GM10248 (cell line): ENCODE data around the gene IGLL5.

ENCODE experiments used
- CTCF ChIA-PET: fragments of 300-600 bp; sonication (Branson Sonifier 250); formaldehyde crosslinking; extraction: SDS; loops from one replicate; lab custom pipeline; 2021; ENCODE audit warnings: antibody characterized with exemption; lab: Yijun Ruan, JAX
- POLR2A ChIA-PET: fragments of 350-650 bp; sonication (Branson Sonifier 250); formaldehyde crosslinking; extraction: SDS; loops from one replicate; lab custom pipeline; 2020; ENCODE audit warnings: antibody characterized with exemption; lab: Yijun Ruan, JAX
- DNase-seq: peaks from one replicate; pipeline ENCODE4 v3.0.0; 2012; ENCODE audit errors: extremely low spot score
- TF ChIP-seq, protein P1 (sequence below): IDR thresholded peaks from 2 replicates; pipeline ENCODE4 v1.5.1; 2012; ENCODE audit warnings: mild to moderate bottlenecking, low read depth; ENCODE audit errors: extremely low read depth, missing control alignments, control extremely low read depth

IGLL5 gene

DNA sequence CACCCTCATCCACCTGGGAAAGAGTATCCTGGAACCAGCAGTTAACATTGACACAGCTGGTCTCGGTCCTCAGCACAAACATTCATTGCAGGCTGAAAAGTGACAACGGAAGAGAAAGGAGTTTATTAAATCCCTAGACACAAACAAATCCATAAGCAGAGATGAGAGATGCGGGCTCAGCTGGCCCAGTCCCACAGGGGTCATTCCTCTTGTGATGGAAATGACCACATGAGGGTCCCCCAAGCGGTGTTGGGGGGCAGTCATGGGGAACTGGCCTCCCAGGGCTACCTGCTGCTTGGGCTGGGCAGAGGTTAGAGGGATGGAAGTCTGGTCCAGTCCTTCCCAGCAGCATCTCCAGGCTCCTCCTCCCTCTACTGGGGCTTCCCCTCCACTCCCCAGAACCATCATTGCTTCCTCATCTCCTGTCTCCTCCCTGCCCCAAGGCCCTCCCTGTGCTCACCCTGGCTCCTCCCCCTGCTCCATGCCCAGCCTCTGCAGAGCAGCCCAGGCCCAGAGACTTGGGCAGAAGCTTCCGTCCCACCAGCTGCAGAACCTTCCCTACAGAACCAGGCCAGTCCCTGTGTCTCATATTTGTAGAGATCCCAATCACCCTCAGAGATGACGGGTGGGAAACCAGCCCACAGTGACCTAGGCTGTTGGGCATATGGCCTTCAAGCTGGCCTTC lies 5.4 kb upstream of the IGLL5 start:
- POLR2A ChIA-PET: no interaction called here
- DNase-seq: peak; percentile 51
- TF ChIP-seq, protein P1, sequence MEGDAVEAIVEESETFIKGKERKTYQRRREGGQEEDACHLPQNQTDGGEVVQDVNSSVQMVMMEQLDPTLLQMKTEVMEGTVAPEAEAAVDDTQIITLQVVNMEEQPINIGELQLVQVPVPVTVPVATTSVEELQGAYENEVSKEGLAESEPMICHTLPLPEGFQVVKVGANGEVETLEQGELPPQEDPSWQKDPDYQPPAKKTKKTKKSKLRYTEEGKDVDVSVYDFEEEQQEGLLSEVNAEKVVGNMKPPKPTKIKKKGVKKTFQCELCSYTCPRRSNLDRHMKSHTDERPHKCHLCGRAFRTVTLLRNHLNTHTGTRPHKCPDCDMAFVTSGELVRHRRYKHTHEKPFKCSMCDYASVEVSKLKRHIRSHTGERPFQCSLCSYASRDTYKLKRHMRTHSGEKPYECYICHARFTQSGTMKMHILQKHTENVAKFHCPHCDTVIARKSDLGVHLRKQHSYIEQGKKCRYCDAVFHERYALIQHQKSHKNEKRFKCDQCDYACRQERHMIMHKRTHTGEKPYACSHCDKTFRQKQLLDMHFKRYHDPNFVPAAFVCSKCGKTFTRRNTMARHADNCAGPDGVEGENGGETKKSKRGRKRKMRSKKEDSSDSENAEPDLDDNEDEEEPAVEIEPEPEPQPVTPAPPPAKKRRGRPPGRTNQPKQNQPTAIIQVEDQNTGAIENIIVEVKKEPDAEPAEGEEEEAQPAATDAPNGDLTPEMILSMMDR: no peak
- CTCF ChIA-PET: interaction anchor here (1.5 to 11.1 kb wide), 15 partner anchors 11 to 161 kb away, joined by 3 to 211 read pairs (median 42); no protein-coding TSS in a partner anchor

DNA sequence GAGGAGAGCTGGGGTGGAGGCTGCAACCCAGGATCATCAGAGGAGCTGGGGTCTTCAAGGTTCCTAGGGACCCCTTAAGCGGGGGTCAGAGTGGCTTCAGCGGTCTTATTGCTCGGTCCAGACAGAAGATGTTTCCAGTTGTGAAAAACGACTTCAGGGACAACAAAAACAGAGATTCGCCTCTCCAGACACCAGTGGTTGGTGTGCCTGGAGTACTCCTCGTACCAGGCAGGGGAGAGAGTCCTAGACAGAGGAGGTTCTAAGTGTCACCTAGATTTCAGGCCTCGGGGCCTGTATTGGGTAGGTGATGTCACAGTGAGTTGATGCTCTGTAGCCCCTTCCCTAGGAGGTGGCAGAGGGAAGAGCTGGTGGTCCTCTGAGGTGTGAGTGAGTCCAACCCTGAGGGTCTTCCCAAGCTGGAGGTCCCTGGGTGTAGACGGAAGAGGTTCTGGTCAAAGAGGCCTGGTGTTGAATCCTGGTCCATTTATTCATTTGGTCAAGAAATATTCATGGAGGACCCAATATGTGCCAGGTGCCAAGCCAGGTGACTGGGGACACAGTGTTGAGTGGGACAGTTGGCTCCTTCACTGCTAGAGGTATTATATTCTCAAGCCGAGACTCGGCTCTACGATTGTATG lies 4.4 kb upstream of the IGLL5 start:
- TF ChIP-seq, protein P1: no peak
- no peak for DNase-seq
- ChIA-PET CTCF (interaction anchor here (0.7 to 11.1 kb wide), 46 partner anchors 9 to 419 kb away, joined by 3 to 211 read pairs (median 11); no protein-coding TSS in a partner anchor), POLR2A (interaction anchor here (1.0 to 2.3 kb wide), 2 partner anchors 33 to 52 kb away, joined by 4 to 6 read pairs; no protein-coding TSS in a partner anchor)

DNA sequence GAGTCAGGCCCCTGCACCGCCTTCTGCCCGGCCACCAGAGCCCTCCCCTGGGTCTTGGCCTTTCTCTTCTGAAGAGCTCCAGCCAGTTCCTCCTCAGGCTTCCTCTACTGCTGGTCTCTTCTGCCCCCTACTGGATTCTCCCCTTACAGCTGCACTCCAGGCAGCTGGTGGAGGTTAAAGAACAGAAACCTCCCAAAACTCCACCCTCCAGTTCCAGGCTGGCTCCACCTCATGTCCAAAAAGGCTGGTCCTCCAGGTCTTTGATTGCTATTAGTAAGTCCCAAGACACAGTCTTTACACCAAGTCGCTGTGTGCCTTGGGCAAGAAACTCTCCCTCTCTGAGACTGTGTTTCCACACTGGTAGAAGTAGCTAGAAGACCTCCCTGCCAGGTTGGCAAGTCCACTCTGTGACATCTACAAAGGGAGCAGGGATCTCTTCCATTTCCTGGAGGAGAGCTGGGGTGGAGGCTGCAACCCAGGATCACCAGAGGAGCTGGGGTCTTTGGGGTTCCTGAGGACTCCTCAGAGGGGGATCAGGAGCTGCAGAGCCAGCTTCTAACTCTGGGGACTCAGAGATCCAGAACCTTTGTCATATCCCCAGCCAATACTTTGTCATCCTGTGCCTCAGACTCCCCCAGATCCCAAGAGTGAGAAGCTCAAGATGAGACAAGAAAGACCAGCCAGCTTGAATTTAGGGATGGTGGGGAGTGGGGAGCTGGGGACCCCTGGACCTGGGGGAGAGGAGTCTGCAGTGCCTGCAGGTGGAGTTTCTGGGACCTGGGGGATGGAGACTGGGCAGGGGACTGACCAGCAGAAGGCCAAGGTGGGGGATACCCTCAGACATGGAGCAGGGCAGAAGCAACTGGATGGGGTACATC lies 3.4 kb upstream of the IGLL5 start:
- ChIA-PET CTCF (interaction anchor here (0.7 to 11.1 kb wide), 63 partner anchors 10 to 561 kb away, joined by 3 to 211 read pairs (median 5); no protein-coding TSS in a partner anchor), POLR2A (interaction anchor here (0.9 to 2.3 kb wide), 5 partner anchors 18 to 51 kb away, joined by 3 to 9 read pairs (median 4); no protein-coding TSS in a partner anchor)
- TF ChIP-seq, protein P1: peak; percentile 85
- DNase-seq: peak; percentile 77

DNA sequence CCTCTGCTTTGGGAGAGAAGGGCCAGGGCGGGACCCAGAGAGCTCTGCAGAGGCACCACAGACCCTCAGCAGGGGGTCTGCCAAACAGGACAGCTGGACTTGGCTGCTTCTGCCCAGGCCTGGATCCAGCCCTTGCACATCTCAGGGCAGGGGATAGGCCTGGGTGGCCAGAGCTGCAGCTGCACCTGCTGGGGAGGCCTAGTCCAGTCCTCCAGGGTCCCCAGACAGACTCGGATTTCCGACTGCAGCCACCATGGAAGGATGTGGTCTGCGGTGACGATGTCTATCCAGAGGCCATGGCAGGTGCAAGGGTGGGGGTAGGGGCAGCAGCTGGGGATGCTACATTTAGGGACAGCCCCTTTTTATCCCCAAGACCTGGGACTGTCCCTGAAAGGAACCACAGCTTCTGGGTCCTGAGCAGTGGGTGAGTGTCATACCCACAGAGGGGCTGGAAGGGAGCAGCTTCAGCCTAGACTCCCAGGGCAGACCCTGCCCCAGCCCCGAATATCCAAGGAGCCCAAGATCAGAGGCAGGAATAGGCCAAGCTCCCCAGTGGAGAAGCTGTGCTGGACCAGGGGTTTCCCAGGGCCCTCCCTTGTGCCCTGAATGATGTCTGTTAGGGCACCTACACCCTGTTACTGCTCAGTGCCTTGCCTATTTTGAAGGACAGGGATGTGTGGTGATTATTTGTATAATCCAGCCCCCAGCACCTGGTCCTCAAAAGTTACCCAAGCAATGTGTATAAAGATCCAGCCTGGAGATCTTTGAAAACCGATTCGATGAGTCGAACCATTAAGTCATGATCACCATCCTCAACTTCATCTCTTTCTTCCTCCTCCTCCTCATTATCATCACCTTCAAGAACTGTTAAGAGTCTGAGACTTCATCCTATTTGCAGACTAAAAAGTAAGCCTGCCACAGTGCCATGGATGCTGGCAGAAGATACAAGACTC lies 2.5 kb upstream of the IGLL5 start:
- peak; percentile 77 for DNase-seq
- POLR2A ChIA-PET: interaction anchor here (0.6 to 2.3 kb wide), 5 partner anchors 19 to 50 kb away, joined by 3 to 9 read pairs (median 4); no protein-coding TSS in a partner anchor
- TF ChIP-seq, protein P1: no peak
- CTCF ChIA-PET: interaction anchor here (0.8 to 11.1 kb wide), 50 partner anchors 8 to 562 kb away, joined by 3 to 211 read pairs (median 8); no protein-coding TSS in a partner anchor

DNA sequence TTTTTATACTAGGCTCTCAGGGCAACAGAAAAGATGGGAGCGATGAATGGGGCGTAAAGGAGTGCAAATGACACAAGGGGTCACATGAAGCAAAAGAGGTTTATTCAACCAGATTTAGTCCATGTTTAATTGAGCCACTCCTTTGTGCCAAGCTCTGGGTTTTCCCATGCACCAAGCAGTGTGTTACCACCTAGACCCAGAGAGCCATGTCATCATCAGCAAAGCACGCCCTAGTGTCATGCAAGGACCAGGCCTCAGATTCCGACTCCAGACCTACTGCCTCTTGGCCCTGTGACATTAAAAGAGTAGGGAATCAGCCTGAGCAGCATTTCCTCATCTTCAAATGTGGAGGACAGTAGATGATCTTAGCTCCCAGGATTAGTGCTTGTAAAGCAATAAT lies 1.1 kb upstream of the IGLL5 start:
- POLR2A ChIA-PET: interaction anchor here (0.6 kb wide), 1 partner anchor 863 kb away, joined by 5 read pairs; no protein-coding TSS in a partner anchor
- CTCF ChIA-PET: interaction anchor here (0.8 to 11.1 kb wide), 9 partner anchors 9 to 141 kb away, joined by 3 to 211 read pairs (median 4); no protein-coding TSS in a partner anchor

More for the DNA sequence above, 1.1 kb upstream of the IGLL5 start:
- no peak for DNase-seq
- TF ChIP-seq, protein P1: no peak
